ENCODE measurements around the gene GOLGA8S. TPM values are rescaled to one million over a fixed set of nuclear protein-coding genes. Genes with fewer than 3 reads are reported as not detected.

The GOLGA8S gene, protein sequence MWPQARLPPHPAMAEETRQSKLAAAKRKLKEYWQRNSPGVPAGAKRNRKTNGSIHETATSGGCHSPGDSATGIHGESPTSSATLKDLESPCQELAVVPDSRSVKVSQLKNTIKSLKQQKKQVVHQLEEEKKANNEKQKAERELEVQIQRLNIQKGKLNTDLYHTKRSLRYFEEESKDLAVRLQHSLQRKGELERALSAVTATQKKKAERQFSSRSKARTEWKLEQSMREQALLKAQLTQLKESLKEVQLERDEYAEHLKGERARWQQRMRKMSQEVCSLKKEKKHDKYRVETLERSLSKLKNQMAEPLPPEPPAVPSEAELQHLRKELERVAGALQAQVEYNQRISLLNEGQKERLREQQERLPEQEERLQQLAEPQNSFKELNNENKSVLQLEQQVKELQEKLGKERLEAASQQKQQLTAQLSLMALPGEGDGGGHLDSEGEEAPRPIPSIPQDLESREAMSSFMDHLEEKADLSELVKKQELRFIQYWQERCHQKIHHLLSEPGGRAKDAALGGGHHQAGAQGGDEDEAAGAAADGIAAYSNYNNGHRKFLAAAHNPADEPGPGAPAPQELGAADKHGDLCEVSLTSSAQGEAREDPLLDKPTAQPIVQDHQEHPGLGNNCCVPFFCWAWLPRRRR
- 0.05 TPM in 1 of 2 replicates, not detected in the other for total RNA-seq

DNA sequence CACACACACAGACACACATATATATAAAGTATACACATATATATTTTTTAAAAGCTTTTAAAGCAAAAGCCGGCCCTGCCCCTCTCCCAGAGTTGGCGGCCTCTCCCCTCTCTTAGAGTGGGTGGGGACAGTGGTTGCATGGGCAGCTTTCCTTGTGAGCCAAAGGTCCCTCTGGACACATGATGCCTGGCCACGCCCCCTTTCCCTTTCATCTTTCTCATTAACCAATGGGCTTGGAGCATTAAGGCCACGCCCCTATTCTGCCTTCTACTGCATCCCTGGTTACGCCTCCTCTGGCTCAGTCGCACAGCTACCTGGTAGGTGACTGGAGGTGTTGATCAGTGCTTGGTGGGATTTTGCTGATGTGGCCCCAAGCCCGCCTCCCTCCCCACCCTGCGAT, at the start of gene GOLGA8S:
GOLGA8S (plus strand) TSS at position 301 of the 400 bp plus-strand sequence; CDS start at position 363, 62 bp downstream.

DNA sequence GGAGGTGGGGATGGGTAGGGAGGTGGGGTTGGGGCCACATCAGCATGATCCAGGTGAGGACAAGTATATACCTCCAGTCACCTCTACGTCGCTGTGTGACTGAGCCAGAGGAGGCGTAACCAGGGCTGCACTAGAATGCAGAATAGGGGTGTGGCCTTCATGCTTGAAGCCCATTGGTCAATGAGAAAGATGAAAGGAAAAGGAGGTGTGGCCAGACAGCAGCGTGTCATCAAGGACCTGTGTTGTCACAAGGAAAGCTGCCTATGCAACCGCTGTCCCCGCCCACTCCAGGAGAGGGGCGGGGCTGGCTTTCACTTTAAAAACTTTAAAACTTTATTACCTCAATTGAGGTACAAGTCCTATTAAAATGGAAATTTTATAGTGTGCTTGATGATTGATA, 20.5 kb upstream of the GOLGA8S start, which contains the start of gene GOLGA6L26:
GOLGA6L26 (minus strand) TSS at position 101 of the 400 bp plus-strand sequence; CDS start at position 40, 61 bp downstream.

Other genes with a start within 250 kb of the GOLGA8S start
- not detected in 2 replicates for gene GOLGA6L1, start 217.9 kb upstream of the GOLGA8S start, total RNA-seq
- not detected in 2 replicates for gene GOLGA6L26, start 20.6 kb upstream of the GOLGA8S start, total RNA-seq
- gene GOLGA6L2, start 92.5 kb downstream of the GOLGA8S start, total RNA-seq = not detected in 2 replicates
- under 0.01 TPM in 1 of 2 replicates, not detected in the other for gene MKRN3, start 210.9 kb downstream of the GOLGA8S start, total RNA-seq

All from smooth muscle cell of the umbilical artery (primary cell).